Measurements from ENCODE around the gene CMTM7. TPM values are rescaled to one million over a fixed set of nuclear protein-coding genes. Genes with fewer than 3 reads are reported as not detected.

The CMTM7 gene
- total and polyA plus RNA-seq, 9 of the 15 experiments (the other 6 are each of a cell fraction or from before 2014, with no cell fraction given) = 0.03 to 1.6 (median 0.42) TPM; not detected in 4

DNA sequence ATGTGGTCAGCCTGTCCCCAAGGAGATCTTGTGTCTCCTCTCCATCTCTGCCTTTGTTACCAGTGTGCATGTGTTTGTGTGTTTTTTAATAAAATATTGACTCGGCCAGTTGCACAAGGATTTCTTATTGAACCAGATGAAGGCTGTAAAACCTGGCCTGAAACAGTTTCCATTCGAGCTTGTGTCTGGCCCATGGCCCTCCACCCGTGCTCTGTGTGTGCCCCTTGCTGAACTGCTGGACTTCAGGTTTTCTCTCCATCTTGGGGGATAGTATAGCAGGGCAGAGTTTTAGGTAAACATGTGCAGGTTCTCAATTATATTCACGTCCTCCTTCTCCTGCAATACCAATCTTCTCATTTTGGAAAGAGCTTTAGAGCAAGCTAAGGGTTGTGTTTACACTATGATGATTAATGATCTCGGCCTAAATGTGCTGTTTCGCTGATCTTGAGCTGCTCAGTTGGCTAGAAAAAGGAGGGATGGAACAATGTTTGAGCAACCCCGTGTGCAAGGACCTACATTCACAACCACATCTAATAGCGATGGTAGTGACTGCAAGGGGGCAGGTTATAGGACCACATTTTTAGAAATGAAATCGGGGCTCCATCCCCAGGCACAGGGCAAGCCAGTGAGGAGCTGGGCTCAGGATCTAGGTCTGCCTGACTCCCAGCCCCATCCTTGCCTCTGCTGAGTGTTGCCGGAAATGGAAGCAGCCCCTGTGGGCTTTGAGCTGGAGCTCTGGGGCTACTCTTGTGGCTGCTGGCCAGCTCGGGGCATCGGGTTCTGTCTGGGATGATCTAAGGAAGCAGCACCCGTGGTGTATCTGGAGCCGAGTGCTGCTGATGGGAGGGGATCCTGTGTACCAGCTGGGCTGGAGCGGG lies 63.3 kb downstream of the CMTM7 start:
- no peaks in the 10 kb centered on the region for H3K36me3 ChIP-seq (ENCODE audit: control insufficient read depth, insufficient read depth, low read length)
- no peaks in the 10 kb centered on the region for H3K9me1 ChIP-seq (ENCODE audit: control insufficient read depth, insufficient read depth, low read length)
- H3K27me3 ChIP-seq (ENCODE audit: control insufficient read depth in 2 of 2, insufficient read depth in 2 of 2, low read length in 2 of 2) = peaks cover 41 to 77% of the 10 kb centered on the region in 2 experiments; a peak in 4 of 5 replicates
- in situ Hi-C loops (cut with MboI) (no loop called here), intact Hi-C loops (cut with micrococcal nuclease) (no loop called here)
- H3K4me2 ChIP-seq (ENCODE audit: insufficient read depth, low read length) = no peak overlapping the region
- no peak for DNase-seq (ENCODE audit: extremely low read depth in 1 of 4, low spot score in 3 of 4)
- CTCF ChIA-PET (ENCODE audit: low intra/inter-chr PET ratio) = no interaction called here
- no peak overlapping the region; a peak in 1 of 4 replicates for H3K9ac ChIP-seq (ENCODE audit: insufficient read depth in 1 of 2, low read depth in 2 of 2, low read length in 2 of 2)
- POLR2A ChIA-PET = interaction anchor here (0.6 to 1.3 kb wide), 3 partner anchors 9 to 379 kb away, joined by 3 read pairs; no protein-coding TSS in a partner anchor
- BruUV-seq (replicated peaks) = no TSS peak
- no peak for FAIRE-seq
- no peaks in the 10 kb centered on the region for H4K20me1 ChIP-seq (replicated peaks; ENCODE audit: control insufficient read depth, insufficient read depth, low read length)
- 7% methylated on average over 15 of the region's 15 CpGs for WGBS (ENCODE audit: insufficient coverage, low coverage, missing lambda C conversion rate)
- ATAC-seq = 0 out of 3 replicates have a peak, but pooled peaks have one; percentile 8
- peak overlapping the region; percentile 5; the same call in 1 of the 2 replicates for H2AFZ ChIP-seq (ENCODE audit: low read depth, low read length)
- no peaks in the 10 kb centered on the region for H3K79me2 ChIP-seq (ENCODE audit: control insufficient read depth, insufficient read depth, low read length)
- peaks cover 0 to 11% of the 10 kb centered on the region in 2 experiments; a peak in 2 of 5 replicates for H3K4me1 ChIP-seq (replicated peaks in 1 of 2; ENCODE audit: control insufficient read depth in 2 of 2, insufficient read depth in 2 of 2, low read length in 2 of 2)
- no peak overlapping the region for H3K27ac ChIP-seq (ENCODE audit: extremely low read depth, low read depth, low read length)
- TF ChIP-seq FOXA3 (CRISPR knock-in tag; conservative IDR thresholded peaks at IDR 0.05 in 1 of 2, IDR thresholded peaks at IDR 0.05 in 1 of 2) (peak in 1 of 2 experiments; percentile 44; a peak in 2 of 4 replicates), MEIS2 (IDR thresholded peaks at IDR 0.05; ENCODE audit: partially characterized antibody) (peak; percentile 28)
- TF ChIP-seq, protein P1, sequence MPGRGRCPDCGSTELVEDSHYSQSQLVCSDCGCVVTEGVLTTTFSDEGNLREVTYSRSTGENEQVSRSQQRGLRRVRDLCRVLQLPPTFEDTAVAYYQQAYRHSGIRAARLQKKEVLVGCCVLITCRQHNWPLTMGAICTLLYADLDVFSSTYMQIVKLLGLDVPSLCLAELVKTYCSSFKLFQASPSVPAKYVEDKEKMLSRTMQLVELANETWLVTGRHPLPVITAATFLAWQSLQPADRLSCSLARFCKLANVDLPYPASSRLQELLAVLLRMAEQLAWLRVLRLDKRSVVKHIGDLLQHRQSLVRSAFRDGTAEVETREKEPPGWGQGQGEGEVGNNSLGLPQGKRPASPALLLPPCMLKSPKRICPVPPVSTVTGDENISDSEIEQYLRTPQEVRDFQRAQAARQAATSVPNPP (IDR thresholded peaks at IDR 0.05; ENCODE audit: borderline replicate concordance, insufficient read depth, insufficient read length) = no peak
- TF ChIP-seq, protein P2, sequence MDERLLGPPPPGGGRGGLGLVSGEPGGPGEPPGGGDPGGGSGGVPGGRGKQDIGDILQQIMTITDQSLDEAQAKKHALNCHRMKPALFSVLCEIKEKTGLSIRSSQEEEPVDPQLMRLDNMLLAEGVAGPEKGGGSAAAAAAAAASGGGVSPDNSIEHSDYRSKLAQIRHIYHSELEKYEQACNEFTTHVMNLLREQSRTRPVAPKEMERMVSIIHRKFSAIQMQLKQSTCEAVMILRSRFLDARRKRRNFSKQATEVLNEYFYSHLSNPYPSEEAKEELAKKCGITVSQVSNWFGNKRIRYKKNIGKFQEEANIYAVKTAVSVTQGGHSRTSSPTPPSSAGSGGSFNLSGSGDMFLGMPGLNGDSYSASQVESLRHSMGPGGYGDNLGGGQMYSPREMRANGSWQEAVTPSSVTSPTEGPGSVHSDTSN (CRISPR knock-in tag; IDR thresholded peaks at IDR 0.05; ENCODE audit: low read depth) = no peak
- TF ChIP-seq, protein P2 (tag; conservative IDR thresholded peaks at IDR 0.05; ENCODE audit: low read depth) = peak; percentile 25; the same call in 1 of the 2 replicates
- TF ChIP-seq, protein P3, sequence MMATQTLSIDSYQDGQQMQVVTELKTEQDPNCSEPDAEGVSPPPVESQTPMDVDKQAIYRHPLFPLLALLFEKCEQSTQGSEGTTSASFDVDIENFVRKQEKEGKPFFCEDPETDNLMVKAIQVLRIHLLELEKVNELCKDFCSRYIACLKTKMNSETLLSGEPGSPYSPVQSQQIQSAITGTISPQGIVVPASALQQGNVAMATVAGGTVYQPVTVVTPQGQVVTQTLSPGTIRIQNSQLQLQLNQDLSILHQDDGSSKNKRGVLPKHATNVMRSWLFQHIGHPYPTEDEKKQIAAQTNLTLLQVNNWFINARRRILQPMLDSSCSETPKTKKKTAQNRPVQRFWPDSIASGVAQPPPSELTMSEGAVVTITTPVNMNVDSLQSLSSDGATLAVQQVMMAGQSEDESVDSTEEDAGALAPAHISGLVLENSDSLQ (IDR thresholded peaks at IDR 0.05) = peak; percentile 41; the same call in 1 of the 2 replicates
- H3K4me3 ChIP-seq = no peak overlapping the region
- H3K9me3 ChIP-seq (replicated peaks; ENCODE audit: control insufficient read depth, insufficient read depth, low read depth, low read length) = no peaks in the 10 kb centered on the region

Measured in K562 (cell line).